Activated T-cell treated with anti-CD3 and anti-CD28 coated beads, Interleukin-2, amount 50 U/mL, for 24 hours (primary cell): ENCODE data around the gene DCAF17.

Experiments
- DNase-seq: peaks from one replicate; pipeline ENCODE4 v3.0.0-alpha.2; 2020
- H3K27ac Mint-ChIP-seq: 2 replicates; pipeline ENCODE4 v1.8.0; 2020; ENCODE audit warnings: mild to moderate bottlenecking, mixed read lengths
- H3K27me3 Mint-ChIP-seq: 2 replicates; pipeline ENCODE4 v1.8.0; 2020; ENCODE audit warnings: mixed read lengths
- H3K36me3 Mint-ChIP-seq: 2 replicates; pipeline ENCODE4 v1.8.0; 2020; ENCODE audit warnings: low read depth, mixed read lengths
- H3K4me1 Mint-ChIP-seq: 2 replicates; pipeline ENCODE4 v1.8.0; 2020; ENCODE audit warnings: low read depth, mixed read lengths
- H3K4me3 Mint-ChIP-seq: 2 replicates; pipeline ENCODE4 v1.8.0; 2020; ENCODE audit warnings: mild to moderate bottlenecking, moderate library complexity, mixed read lengths
- H3K9me3 Mint-ChIP-seq: 2 replicates; pipeline ENCODE4 v1.8.0; 2020; ENCODE audit warnings: mixed read lengths

The DCAF17 gene

GRCh38 chr2:171460537-171460936, 26.5 kb downstream of the DCAF17 start:
- no peak overlapping the region for H3K27ac Mint-ChIP-seq
- no peak for DNase-seq
- peaks cover 7% of the 10 kb centered on the region for H3K9me3 Mint-ChIP-seq
- no peak overlapping the region for H3K4me3 Mint-ChIP-seq
- H3K36me3 Mint-ChIP-seq = peaks cover 74% of the 10 kb centered on the region
- peaks cover 6% of the 10 kb centered on the region for H3K4me1 Mint-ChIP-seq
- no peaks in the 10 kb centered on the region for H3K27me3 Mint-ChIP-seq

DNA sequence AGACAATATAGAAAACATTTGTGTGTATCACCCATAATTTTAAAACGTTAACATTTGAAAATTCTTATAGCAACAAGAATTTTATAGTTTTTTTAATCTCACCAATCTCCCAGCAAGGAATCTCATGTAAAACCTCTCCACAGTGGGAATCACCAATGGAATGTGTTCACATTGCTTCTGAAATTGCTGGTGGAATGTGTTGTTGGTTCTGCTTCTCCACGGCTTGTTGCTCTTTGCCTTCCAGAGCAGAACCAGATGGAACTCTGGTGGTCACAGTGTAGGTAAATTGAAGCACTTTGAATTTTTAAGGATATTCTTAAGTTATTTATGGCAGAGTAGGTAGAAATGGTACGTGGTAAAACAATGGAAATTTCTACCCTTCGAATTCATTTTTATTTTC, 35.1 kb downstream of the DCAF17 start:
- Mint-ChIP-seq H3K9me3 (no peaks in the 10 kb centered on the region), H3K27me3 (no peaks in the 10 kb centered on the region), H3K4me1 (no peaks in the 10 kb centered on the region), H3K4me3 (no peak overlapping the region), H3K36me3 (peaks cover 64% of the 10 kb centered on the region), H3K27ac (no peak overlapping the region)
- no peak for DNase-seq

DNA sequence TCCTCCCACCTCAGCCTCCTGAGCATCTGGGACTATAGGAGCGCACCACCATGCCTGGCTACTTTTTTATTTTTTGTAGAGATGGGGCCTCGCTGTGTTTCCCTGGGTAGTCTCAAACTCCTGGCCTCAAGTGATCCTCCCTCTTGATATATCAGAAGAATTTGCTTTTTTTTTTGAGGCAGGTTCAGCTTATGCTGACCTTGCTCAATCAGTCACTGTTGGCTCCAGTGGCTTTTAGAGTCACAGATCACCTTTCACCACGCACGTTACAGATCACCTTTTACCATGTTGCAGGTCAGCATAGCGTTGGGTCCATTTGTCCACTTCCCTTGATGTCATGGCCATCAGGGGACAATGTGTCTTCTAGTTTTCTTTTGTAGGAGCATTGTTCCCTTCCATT, 36.1 kb downstream of the DCAF17 start:
- Mint-ChIP-seq H3K9me3 (no peaks in the 10 kb centered on the region), H3K4me3 (no peak overlapping the region)

DNA sequence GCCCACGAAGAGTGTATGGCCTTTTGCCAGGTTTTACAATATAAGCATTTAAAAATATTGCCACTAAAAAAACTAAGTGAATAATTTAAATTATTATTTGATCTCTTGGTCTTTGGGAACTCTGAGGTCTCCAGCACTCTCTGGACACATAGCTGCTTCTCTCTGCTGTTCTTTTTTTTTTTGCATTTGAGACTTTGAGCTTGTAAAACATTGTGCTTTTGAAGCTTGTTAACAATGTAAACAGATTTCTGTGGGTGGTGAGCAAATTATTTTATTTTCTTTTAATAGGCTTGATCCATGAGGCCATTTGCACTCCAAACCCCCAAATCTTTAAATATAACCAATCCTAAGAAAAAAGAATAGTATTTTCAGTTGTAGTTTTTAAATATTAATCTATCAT, 42.0 kb downstream of the DCAF17 start:
- Mint-ChIP-seq H3K36me3 (peaks cover 84% of the 10 kb centered on the region), H3K9me3 (no peaks in the 10 kb centered on the region), H3K27ac (no peak overlapping the region), H3K4me3 (no peak overlapping the region), H3K27me3 (no peaks in the 10 kb centered on the region), H3K4me1 (peaks cover 5% of the 10 kb centered on the region)
- DNase-seq = no peak

More for the DNA sequence above, 36.1 kb downstream of the DCAF17 start:
- H3K27me3 Mint-ChIP-seq = no peaks in the 10 kb centered on the region
- peaks cover 69% of the 10 kb centered on the region for H3K36me3 Mint-ChIP-seq
- H3K27ac Mint-ChIP-seq = no peak overlapping the region
- no peak for DNase-seq
- H3K4me1 Mint-ChIP-seq = no peaks in the 10 kb centered on the region

- no peak for DNase-seq
- Mint-ChIP-seq H3K36me3 (peaks cover 92% of the 10 kb centered on the region), H3K4me3 (no peak overlapping the region), H3K27me3 (no peaks in the 10 kb centered on the region), H3K4me1 (peaks cover 5% of the 10 kb centered on the region), H3K27ac (no peak overlapping the region), H3K9me3 (no peaks in the 10 kb centered on the region)
Measured at GRCh38 chr2:171478345-171478744, 44.3 kb downstream of the DCAF17 start.

DNA sequence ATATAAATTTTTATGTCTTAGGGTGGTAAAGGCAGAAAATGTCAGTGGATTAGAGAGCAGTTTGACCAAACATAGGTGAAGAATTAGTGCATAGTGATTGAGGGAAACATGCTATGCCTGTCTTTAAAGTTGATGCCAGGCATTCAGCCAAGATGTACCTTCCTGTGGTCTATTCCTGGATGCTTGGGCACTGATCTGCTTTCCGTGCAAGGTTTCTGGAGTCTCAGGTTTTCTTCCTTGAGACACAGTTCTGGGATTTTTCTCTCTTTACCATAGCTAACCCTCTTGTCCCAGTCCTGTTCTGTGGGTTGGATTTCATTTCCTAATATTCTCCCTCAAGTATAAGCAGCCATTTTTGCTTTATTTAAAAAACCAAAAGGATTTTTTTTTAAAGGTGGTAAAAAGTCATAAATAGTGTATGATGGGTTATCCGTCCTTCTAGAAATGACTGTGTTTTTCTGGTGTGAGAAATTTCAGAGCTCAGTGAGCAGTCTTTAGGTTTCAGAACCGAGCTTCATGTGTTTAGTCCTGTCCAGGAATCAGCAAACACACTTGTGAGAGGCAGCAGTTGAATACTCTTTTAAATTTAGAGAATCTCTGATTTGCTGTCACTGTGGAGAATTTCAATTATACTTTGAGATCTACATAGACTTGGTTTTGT, 45.3 kb downstream of the DCAF17 start:
- DNase-seq = no peak
- Mint-ChIP-seq H3K36me3 (peaks cover 88% of the 10 kb centered on the region), H3K27ac (no peak overlapping the region), H3K4me1 (peaks cover 8% of the 10 kb centered on the region), H3K27me3 (no peaks in the 10 kb centered on the region), H3K9me3 (no peaks in the 10 kb centered on the region), H3K4me3 (no peak overlapping the region)

DNA sequence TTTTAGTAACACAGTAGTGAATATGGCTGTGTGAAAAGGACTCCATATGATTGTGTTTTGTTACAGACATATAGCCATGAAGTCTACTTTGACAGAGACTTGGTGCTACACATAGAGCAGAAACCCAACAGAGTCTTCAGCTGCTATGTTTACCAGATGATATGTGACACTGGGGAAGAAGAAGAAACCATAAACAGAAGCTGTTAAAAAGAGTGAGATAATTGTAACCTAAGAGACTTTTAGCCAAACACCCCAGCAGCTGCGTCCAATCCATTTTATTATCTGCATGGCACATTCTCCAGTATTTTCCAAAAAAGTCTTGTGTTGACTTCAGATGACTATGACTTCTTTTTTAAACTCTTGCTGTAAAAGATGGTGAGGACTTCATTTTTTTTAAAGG, 46.9 kb downstream of the DCAF17 start:
- Mint-ChIP-seq H3K4me3 (no peak overlapping the region), H3K9me3 (no peaks in the 10 kb centered on the region), H3K27ac (no peak overlapping the region), H3K4me1 (peaks cover 17% of the 10 kb centered on the region), H3K27me3 (no peaks in the 10 kb centered on the region), H3K36me3 (peaks cover 87% of the 10 kb centered on the region)
- DNase-seq = no peak

- Mint-ChIP-seq H3K27me3 (no peaks in the 10 kb centered on the region), H3K9me3 (no peaks in the 10 kb centered on the region), H3K36me3 (peaks cover 87% of the 10 kb centered on the region), H3K4me3 (no peak overlapping the region), H3K27ac (no peak overlapping the region), H3K4me1 (peaks cover 17% of the 10 kb centered on the region)
- no peak for DNase-seq
Measured at GRCh38 chr2:171482308-171482707, 48.3 kb downstream of the DCAF17 start.

- H3K4me3 Mint-ChIP-seq = no peak overlapping the region
- peaks cover 88% of the 10 kb centered on the region for H3K36me3 Mint-ChIP-seq
- H3K9me3 Mint-ChIP-seq = peaks cover under 1% of the 10 kb centered on the region
- H3K4me1 Mint-ChIP-seq = peaks cover 17% of the 10 kb centered on the region
- no peak for DNase-seq
- no peak overlapping the region for H3K27ac Mint-ChIP-seq
- no peaks in the 10 kb centered on the region for H3K27me3 Mint-ChIP-seq
Measured at GRCh38 chr2:171482877-171483276, 48.9 kb downstream of the DCAF17 start.

- Mint-ChIP-seq H3K36me3 (peaks cover 88% of the 10 kb centered on the region), H3K27me3 (no peaks in the 10 kb centered on the region), H3K27ac (no peak overlapping the region), H3K4me1 (peaks cover 17% of the 10 kb centered on the region), H3K9me3 (peaks cover 6% of the 10 kb centered on the region), H3K4me3 (no peak overlapping the region)
- DNase-seq = no peak
Measured at GRCh38 chr2:171483793-171484192, 49.8 kb downstream of the DCAF17 start.

DNA sequence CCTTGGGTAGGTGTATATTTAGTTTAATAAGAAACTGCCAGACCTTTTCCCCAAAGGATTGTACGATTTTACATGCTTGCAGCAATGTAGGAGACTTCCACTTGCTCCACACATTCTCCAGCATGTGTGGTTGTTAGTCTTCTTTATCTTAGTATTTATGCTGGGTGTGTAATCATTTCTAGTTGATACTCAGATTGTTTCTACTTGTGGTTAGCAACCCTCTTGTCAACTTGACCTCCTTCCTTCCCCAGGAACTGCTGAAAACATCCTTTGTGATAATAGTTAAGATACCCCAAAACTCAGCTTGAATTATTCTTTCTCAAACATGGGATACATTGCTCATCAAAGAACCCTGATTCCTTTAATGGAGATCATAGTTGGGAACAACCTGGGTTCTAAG, 51.1 kb downstream of the DCAF17 start:
- peaks cover 12% of the 10 kb centered on the region for H3K4me1 Mint-ChIP-seq
- no peak overlapping the region for H3K4me3 Mint-ChIP-seq
- no peak overlapping the region for H3K27ac Mint-ChIP-seq
- DNase-seq = no peak
- H3K36me3 Mint-ChIP-seq = peaks cover 79% of the 10 kb centered on the region
- H3K9me3 Mint-ChIP-seq = peaks cover 12% of the 10 kb centered on the region
- no peaks in the 10 kb centered on the region for H3K27me3 Mint-ChIP-seq

GRCh38 chr2:171487201-171487600, 53.2 kb downstream of the DCAF17 start:
- no peak overlapping the region for H3K4me3 Mint-ChIP-seq

DNA sequence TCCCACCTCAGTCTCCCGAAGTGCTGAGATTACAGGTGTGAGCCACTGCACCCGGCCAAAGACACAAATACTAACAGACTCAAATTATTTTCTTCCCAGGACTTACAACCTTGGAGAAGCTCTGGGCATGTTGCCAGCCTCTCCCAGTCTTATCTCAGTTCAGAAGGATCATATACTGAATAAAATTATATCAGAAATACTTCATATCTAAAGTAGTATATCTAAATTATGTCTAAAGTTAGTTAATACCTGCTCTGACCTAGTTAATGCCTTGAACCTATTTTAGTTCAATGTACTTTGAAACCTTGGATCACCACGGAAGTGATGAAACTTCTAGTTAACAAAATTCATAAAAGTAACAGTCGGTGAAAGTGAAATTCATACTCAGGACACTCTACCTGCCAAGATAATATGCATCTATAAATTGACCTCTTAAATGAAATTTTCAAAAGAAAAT, 53.8 kb downstream of the DCAF17 start:
- Mint-ChIP-seq H3K27ac (no peak overlapping the region), H3K27me3 (no peaks in the 10 kb centered on the region), H3K9me3 (peaks cover 12% of the 10 kb centered on the region), H3K4me1 (peaks cover 12% of the 10 kb centered on the region), H3K36me3 (peaks cover 58% of the 10 kb centered on the region), H3K4me3 (no peak overlapping the region)
- no peak for DNase-seq

More at GRCh38 chr2:171487201-171487600, 53.2 kb downstream of the DCAF17 start:
- no peak for DNase-seq
- Mint-ChIP-seq H3K9me3 (peaks cover 12% of the 10 kb centered on the region), H3K27ac (no peak overlapping the region), H3K36me3 (peaks cover 64% of the 10 kb centered on the region), H3K27me3 (no peaks in the 10 kb centered on the region), H3K4me1 (peaks cover 12% of the 10 kb centered on the region)

DNA sequence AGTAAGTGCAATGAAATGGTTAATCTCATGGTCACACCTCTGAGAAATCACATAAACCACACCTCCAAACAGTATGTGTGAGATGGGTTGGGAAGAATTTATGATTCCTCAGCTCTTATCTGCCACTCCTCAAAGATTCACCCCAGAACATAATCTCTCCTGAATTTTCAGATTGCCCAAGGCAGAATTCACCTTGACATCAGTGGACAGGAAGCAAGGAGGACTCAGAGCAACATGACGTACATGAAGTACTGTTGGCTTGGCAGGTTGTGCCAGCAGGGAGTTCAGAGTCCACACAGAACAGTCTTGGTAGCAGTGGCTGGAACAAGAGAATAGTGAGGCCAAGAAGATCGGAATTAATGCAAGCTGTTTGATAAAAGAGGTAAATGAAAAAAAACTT, 56.6 kb downstream of the DCAF17 start:
- H3K4me1 Mint-ChIP-seq = no peaks in the 10 kb centered on the region
- no peaks in the 10 kb centered on the region for H3K27me3 Mint-ChIP-seq
- H3K4me3 Mint-ChIP-seq = no peak overlapping the region
- H3K9me3 Mint-ChIP-seq = peaks cover 12% of the 10 kb centered on the region
- peaks cover 36% of the 10 kb centered on the region for H3K36me3 Mint-ChIP-seq
- no peak overlapping the region for H3K27ac Mint-ChIP-seq
- DNase-seq = no peak

- DNase-seq = no peak
- Mint-ChIP-seq H3K27ac (no peak overlapping the region), H3K27me3 (no peaks in the 10 kb centered on the region), H3K4me1 (no peaks in the 10 kb centered on the region), H3K4me3 (no peak overlapping the region), H3K36me3 (peaks cover 32% of the 10 kb centered on the region), H3K9me3 (peaks cover 12% of the 10 kb centered on the region)
Measured at GRCh38 chr2:171491292-171491691, 57.3 kb downstream of the DCAF17 start.

DNA sequence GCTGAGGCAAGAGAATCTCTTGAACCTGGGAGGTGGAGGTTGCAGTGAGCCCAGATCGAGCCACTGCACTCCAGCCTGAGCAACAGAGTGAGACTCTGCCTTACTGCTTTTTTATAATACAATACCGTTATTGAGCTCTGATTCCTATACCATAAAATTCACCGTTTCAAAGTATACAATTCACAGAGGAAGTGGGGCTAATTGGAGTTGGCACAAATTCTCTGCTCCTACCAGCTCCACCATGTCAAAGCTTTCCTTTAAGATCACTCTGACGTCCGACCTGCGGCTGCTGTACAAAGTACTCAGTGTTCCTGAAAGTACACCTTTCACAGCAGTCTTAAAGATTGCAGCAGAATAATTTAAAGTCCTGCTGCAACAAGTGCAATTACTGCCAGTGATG, 58.6 kb downstream of the DCAF17 start:
- no peaks in the 10 kb centered on the region for H3K4me1 Mint-ChIP-seq
- no peak overlapping the region for H3K27ac Mint-ChIP-seq
- no peaks in the 10 kb centered on the region for H3K27me3 Mint-ChIP-seq
- DNase-seq = no peak
- H3K9me3 Mint-ChIP-seq = peaks cover 16% of the 10 kb centered on the region
- no peak overlapping the region for H3K4me3 Mint-ChIP-seq
- peaks cover 22% of the 10 kb centered on the region for H3K36me3 Mint-ChIP-seq
